Endothelial cell of umbilical vein (primary cell): ENCODE results near the gene ASCL5.

Source experiments
- EZH2 ChIP-seq: IDR thresholded peaks from 2 replicates; pipeline ENCODE4 v1.6.1; 2012; ENCODE audit warnings: borderline replicate concordance, low read depth, mild to moderate bottlenecking, moderate library complexity, low read length, inconsistent platforms; ENCODE audit not compliant: severe bottlenecking
- GATA2 ChIP-seq: IDR thresholded peaks from 2 replicates; pipeline ENCODE4 v1.7.0; 2011; ENCODE audit warnings: low read depth, mild to moderate bottlenecking, moderate library complexity, mixed read lengths, low read length; ENCODE audit not compliant: insufficient read length, insufficient read depth

- TF ChIP-seq GATA2: no peak
- no peak for TF ChIP-seq EZH2
Measured at GRCh38 chr1:201065686-201066085, 61.3 kb downstream of the ASCL5 start.
